Fibroblast of lung (primary cell): ENCODE measurements around the gene PRCD. TPM values are rescaled to one million over a fixed set of nuclear protein-coding genes. Genes with fewer than 3 reads are reported as not detected.

Experiments used
- DNase-seq, 2 donors: peaks; one replicate each; pipeline versions ENCODE4 v3.0.0 to v3.0.0-alpha.2; 2010; ENCODE audit warnings: low read depth in 2 of 2
- H2AFZ ChIP-seq: 2 replicates; pipeline ENCODE4 v1.5.1; 2012; ENCODE audit warnings: low read length, control low read depth, inconsistent platforms
- H3K27ac ChIP-seq: 2 replicates; pipeline ENCODE4 v1.5.1; 2011; ENCODE audit warnings: low read length, control low read depth; ENCODE audit not compliant: insufficient read depth
- H3K27me3 ChIP-seq: 2 replicates; pipeline ENCODE4 v1.5.1; 2011; ENCODE audit warnings: mild to moderate bottlenecking, low read length; ENCODE audit not compliant: control insufficient read depth, insufficient read depth
- H3K36me3 ChIP-seq: 2 replicates; pipeline ENCODE4 v1.5.1; 2011; ENCODE audit warnings: low read length; ENCODE audit not compliant: control insufficient read depth, insufficient read depth
- H3K4me1 ChIP-seq: 2 replicates; pipeline ENCODE4 v1.5.1; 2011; ENCODE audit warnings: low read length; ENCODE audit not compliant: control insufficient read depth, insufficient read depth; ENCODE audit errors: extremely low read depth
- H3K4me2 ChIP-seq: 2 replicates; pipeline ENCODE4 v1.5.1; 2011; ENCODE audit warnings: low read length, control low read depth; ENCODE audit not compliant: insufficient read depth; ENCODE audit errors: extremely low read depth
- H3K4me3 ChIP-seq, 4 experiments: fragments of 200-600 bp in 1 of 4; sonication (generic) in 1 of 4; replicated peaks in 1 of 4; 2 replicates each; pipeline ENCODE4 v1.5.1; 2011 to 2016; ENCODE audit warnings: low read length in 4 of 4, low read depth in 3 of 4, mild to moderate bottlenecking in 3 of 4, control low read depth in 2 of 4, inconsistent platforms in 1 of 4, mixed read lengths in 1 of 4; ENCODE audit not compliant: insufficient read depth in 1 of 4; ENCODE audit errors: control extremely low read depth in 1 of 4
- H3K79me2 ChIP-seq: 2 replicates; pipeline ENCODE4 v1.5.1; 2012; ENCODE audit warnings: mild to moderate bottlenecking, low read length, inconsistent platforms; ENCODE audit not compliant: control insufficient read depth, insufficient read depth
- H3K9ac ChIP-seq: 2 replicates; pipeline ENCODE4 v1.5.1; 2011; ENCODE audit warnings: mild to moderate bottlenecking, low read length, control low read depth; ENCODE audit not compliant: insufficient read depth
- H3K9me3 ChIP-seq: 2 replicates; pipeline ENCODE4 v1.5.1; 2012; ENCODE audit warnings: low read depth, low read length; ENCODE audit not compliant: control insufficient read depth, insufficient read depth
- H4K20me1 ChIP-seq: 2 replicates; pipeline ENCODE4 v1.5.1; 2011; ENCODE audit warnings: low read length; ENCODE audit not compliant: control insufficient read depth, insufficient read depth; ENCODE audit errors: extremely low read depth
- EZH2 ChIP-seq: IDR thresholded peaks from 2 replicates; pipeline ENCODE4 v1.5.1; 2012; ENCODE audit warnings: low read length, control low read depth, mild to moderate bottlenecking; ENCODE audit errors: missing control alignments
- polyA plus RNA-seq, 2 donors: library from polyadenylated mRNA; depleted of rRNA in 1 of 2; stranded (reverse) in 1 of 2; unstranded in 1 of 2; fragments of >200 nt; gene quantifications; 2 replicates each; pipeline ENCODE4 v1.2.1, GENCODE V29; 2011 to 2012; ENCODE audit warnings: missing spikeins in 1 of 2
- total RNA-seq: library from RNA; depleted of rRNA; stranded (reverse); fragments of >200 nt; gene quantifications from 2 replicates; pipeline ENCODE4 v1.2.1, GENCODE V29; 2014
- TF ChIP-seq, protein P1 (sequence below), 2 donors: IDR thresholded peaks in 1 of 2; conservative IDR thresholded peaks in 1 of 2; 1 replicate in 1 of 2; 2 replicates in 1 of 2; pipeline ENCODE4 v1.5.1; 2011 to 2012; ENCODE audit warnings: low read length in 2 of 2, control low read depth in 1 of 2, inconsistent platforms in 1 of 2, low read depth in 1 of 2, mild to moderate bottlenecking in 1 of 2

Gene PRCD
- total and polyA plus RNA-seq, 2 donors (not counting 1 experiment from before 2014, with no cell fraction given) = 0.89 to 4.3 TPM

- Histone ChIP-seq H4K20me1 (no peaks in the 10 kb centered on the region), H3K9ac (peak overlapping the region; percentile 14), H3K27ac (no peak overlapping the region), H3K4me1 (peaks cover 24% of the 10 kb centered on the region), H3K27me3 (no peaks in the 10 kb centered on the region), H3K9me3 (no peaks in the 10 kb centered on the region), H3K79me2 (no peaks in the 10 kb centered on the region), H3K4me2 (no peak overlapping the region), H2AFZ (no peak overlapping the region), H3K36me3 (peaks cover 3% of the 10 kb centered on the region), H3K4me3 (no peak overlapping the region)
- no peak for TF ChIP-seq EZH2
- no peak for DNase-seq
Measured at GRCh38 chr17:76534831-76535732, 4.8 kb upstream of the PRCD start.

DNA sequence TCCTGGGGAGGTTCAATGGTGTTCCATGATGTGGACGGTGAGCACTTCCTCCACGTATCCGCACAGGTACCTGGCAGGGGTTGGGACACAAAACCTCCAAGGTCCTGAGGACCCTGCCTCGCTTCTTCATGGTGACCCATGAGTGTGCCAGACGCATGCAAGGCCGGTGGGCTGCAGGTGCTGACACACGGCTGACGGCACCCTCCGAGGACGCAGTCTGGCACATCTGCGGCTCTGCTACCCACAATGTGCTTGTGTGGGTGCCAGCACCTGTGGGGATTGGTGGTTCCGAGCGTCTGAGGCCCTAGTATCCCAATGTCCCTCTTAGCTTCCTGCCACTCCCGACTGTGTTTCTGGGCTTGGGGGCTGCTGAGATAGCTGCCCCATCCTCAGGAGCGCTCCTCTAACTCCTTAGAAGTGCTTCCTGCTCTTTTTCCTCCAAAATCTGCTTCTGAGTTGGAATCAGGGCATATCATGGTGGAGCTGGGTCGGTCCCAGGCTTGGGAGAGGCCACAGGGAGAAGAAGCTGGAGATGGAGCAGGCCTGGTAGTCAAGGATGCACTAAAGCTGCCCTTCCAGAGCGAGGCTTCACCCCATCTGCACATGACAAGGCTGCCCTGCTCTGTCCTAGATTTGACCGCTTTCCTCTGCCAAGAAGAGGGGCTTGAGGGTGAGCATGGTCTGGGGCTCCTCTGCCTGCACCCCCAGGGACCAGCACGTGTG lies 3.9 kb upstream of the PRCD start:
- Histone ChIP-seq H3K36me3 (peaks cover 3% of the 10 kb centered on the region), H3K27me3 (no peaks in the 10 kb centered on the region), H3K4me3 (peak overlapping the region in 2 of 4 experiments; percentile 58 to 63), H4K20me1 (no peaks in the 10 kb centered on the region), H3K79me2 (no peaks in the 10 kb centered on the region), H3K4me2 (peak overlapping the region; percentile 51), H3K9me3 (no peaks in the 10 kb centered on the region), H3K4me1 (peaks cover 21% of the 10 kb centered on the region), H2AFZ (no peak overlapping the region), H3K27ac (no peak overlapping the region), H3K9ac (no peak overlapping the region)
- no peak for DNase-seq
- TF ChIP-seq, protein P1, sequence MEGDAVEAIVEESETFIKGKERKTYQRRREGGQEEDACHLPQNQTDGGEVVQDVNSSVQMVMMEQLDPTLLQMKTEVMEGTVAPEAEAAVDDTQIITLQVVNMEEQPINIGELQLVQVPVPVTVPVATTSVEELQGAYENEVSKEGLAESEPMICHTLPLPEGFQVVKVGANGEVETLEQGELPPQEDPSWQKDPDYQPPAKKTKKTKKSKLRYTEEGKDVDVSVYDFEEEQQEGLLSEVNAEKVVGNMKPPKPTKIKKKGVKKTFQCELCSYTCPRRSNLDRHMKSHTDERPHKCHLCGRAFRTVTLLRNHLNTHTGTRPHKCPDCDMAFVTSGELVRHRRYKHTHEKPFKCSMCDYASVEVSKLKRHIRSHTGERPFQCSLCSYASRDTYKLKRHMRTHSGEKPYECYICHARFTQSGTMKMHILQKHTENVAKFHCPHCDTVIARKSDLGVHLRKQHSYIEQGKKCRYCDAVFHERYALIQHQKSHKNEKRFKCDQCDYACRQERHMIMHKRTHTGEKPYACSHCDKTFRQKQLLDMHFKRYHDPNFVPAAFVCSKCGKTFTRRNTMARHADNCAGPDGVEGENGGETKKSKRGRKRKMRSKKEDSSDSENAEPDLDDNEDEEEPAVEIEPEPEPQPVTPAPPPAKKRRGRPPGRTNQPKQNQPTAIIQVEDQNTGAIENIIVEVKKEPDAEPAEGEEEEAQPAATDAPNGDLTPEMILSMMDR (conservative IDR thresholded peaks at IDR 0.05 in 1 of 2, IDR thresholded peaks at IDR 0.05 in 1 of 2; ENCODE audit: low read depth in 1 of 2, low read length in 2 of 2) = no peak
- no peak for TF ChIP-seq EZH2

DNA sequence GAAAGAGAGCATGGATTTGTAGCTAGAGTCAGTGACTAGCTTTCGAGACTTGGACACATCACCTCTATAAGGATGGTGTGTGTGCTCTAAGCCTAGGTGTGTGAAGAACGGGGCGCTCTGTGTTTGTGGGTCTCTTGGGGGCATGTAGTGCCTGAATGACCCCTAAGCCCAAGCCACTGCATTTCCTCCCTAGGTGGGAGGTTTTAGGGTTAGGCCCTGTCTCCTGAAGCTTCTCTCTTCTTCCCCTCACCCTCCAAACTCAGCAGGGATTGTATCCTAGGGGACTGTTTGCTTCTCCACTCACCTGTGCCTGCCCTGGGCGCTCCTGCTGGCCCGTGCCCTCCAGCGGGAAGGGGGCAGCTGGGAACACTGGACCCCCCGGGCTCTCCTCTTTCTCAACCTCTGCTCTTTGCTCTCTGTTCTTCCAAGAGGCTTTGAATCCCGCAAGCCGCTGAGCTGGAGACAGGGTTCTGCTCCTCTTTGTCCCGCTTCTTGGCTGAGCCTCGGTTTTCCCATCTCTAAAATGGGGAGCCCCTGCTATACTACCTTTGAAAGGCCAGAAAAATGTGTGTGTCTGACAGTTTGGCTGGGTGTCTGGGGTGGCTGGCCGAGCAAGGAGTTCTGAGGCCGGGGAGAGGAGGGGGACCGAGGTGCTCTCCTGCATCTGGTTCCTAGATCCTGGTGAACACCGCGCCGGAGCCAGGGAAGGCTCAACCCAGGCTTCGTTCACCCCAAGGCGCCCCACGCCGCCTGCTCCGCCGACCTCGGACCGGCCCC lies 3.1 kb upstream of the PRCD start:
- peak overlapping the region; percentile 27 to 63 (median 54) for H3K4me3 ChIP-seq
- H3K79me2 ChIP-seq = no peaks in the 10 kb centered on the region
- no peaks in the 10 kb centered on the region for H4K20me1 ChIP-seq
- DNase-seq = no peak
- H3K4me1 ChIP-seq = peaks cover 20% of the 10 kb centered on the region
- peaks cover 3% of the 10 kb centered on the region for H3K36me3 ChIP-seq
- no peak overlapping the region for H3K27ac ChIP-seq
- no peak overlapping the region for H2AFZ ChIP-seq
- peak overlapping the region; percentile 70 for H3K4me2 ChIP-seq
- H3K9me3 ChIP-seq = no peaks in the 10 kb centered on the region
- TF ChIP-seq, protein P1 (conservative IDR thresholded peaks at IDR 0.05 in 1 of 2, IDR thresholded peaks at IDR 0.05 in 1 of 2; ENCODE audit: low read depth in 1 of 2, low read length in 2 of 2) = no peak
- TF ChIP-seq EZH2 = no peak
- no peaks in the 10 kb centered on the region for H3K27me3 ChIP-seq
- peak overlapping the region; percentile 57 for H3K9ac ChIP-seq
